ENCODE measurements around the gene CHMP2A.

Gene CHMP2A

GRCh38 chr19:58570770-58571574, 16.1 kb upstream of the CHMP2A start:
- FAIRE-seq = no peak
- no peak for DNase-seq (ENCODE audit: insufficient read length, low spot score)

GRCh38 chr19:58569943-58570670, 15.2 kb upstream of the CHMP2A start:
- no peak for FAIRE-seq
- DNase-seq (ENCODE audit: insufficient read length, low spot score) = no peak

- DNase-seq (ENCODE audit: insufficient read length, low spot score) (no peak), FAIRE-seq (no peak)
Observed at GRCh38 chr19:58569191-58569942, 14.5 kb upstream of the CHMP2A start.

GRCh38 chr19:58568453-58569130, 13.7 kb upstream of the CHMP2A start:
- FAIRE-seq (no peak), DNase-seq (ENCODE audit: insufficient read length, low spot score) (no peak)

- FAIRE-seq (no peak), DNase-seq (ENCODE audit: insufficient read length, low spot score) (no peak)
Observed at GRCh38 chr19:58566989-58567388, 12.1 kb upstream of the CHMP2A start.

- DNase-seq (ENCODE audit: insufficient read length, low spot score) = no peak
- FAIRE-seq = no peak
Observed at GRCh38 chr19:58563823-58564222, 8.9 kb upstream of the CHMP2A start.

GRCh38 chr19:58563034-58563573, 8.2 kb upstream of the CHMP2A start:
- no peak for DNase-seq (ENCODE audit: insufficient read length, low spot score)
- peak; percentile 4 for FAIRE-seq

GRCh38 chr19:58562122-58563033, 7.5 kb upstream of the CHMP2A start:
- FAIRE-seq = no peak
- no peak for DNase-seq (ENCODE audit: insufficient read length, low spot score)

- FAIRE-seq (no peak), DNase-seq (ENCODE audit: insufficient read length, low spot score) (no peak)
Observed at GRCh38 chr19:58561373-58562121, 6.6 kb upstream of the CHMP2A start.

- DNase-seq (ENCODE audit: insufficient read length, low spot score) (no peak), FAIRE-seq (no peak)
Observed at GRCh38 chr19:58560921-58561320, 6.0 kb upstream of the CHMP2A start.

GRCh38 chr19:58560007-58560887, 5.3 kb upstream of the CHMP2A start:
- no peak for DNase-seq (ENCODE audit: insufficient read length, low spot score)
- no peak for FAIRE-seq

- DNase-seq (ENCODE audit: insufficient read length, low spot score) (peak; percentile 90), FAIRE-seq (peak; percentile 98)
Observed at GRCh38 chr19:58559275-58560006, 4.5 kb upstream of the CHMP2A start.

- DNase-seq (ENCODE audit: insufficient read length, low spot score) (peak; percentile 86), FAIRE-seq (no peak)
Observed at GRCh38 chr19:58558623-58559274, 3.8 kb upstream of the CHMP2A start.

GRCh38 chr19:58558066-58558622, 3.2 kb upstream of the CHMP2A start, which contains the start of gene UBE2M:
Gene UBE2M, minus strand, starts transcription at chr19:58558611. Its CDS starts 230 bp downstream, at chr19:58558381.
- DNase-seq (ENCODE audit: insufficient read length, low spot score) = no peak
- FAIRE-seq = no peak

GRCh38 chr19:58557221-58558065, 2.5 kb upstream of the CHMP2A start:
- FAIRE-seq (peak; percentile 79), DNase-seq (ENCODE audit: insufficient read length, low spot score) (no peak)
